Prostate gland (tissue), 2 donors: Measurements from ENCODE around the gene GBX2.

Experiments
- CTCF ChIP-seq, 4 experiments: fragments of 200-600 bp in 2 of 4; fragments of 450-650 bp in 2 of 4; sonication (generic) in 2 of 4; IDR thresholded peaks; 1 replicate in 3 of 4; 2 replicates in 1 of 4; pipeline ENCODE4 v1.5.1; 2016 to 2019; ENCODE audit warnings: antibody characterized with exemption in 4 of 4, mild to moderate bottlenecking in 2 of 4, moderate library complexity in 2 of 4
- POLR2A ChIP-seq: fragments of 450-650 bp; IDR thresholded peaks from one replicate; pipeline ENCODE4 v1.6.1; 2016; ENCODE audit warnings: antibody characterized with exemption, mild to moderate bottlenecking
- POLR2AphosphoS5 ChIP-seq: sonication (generic); formaldehyde crosslinking; IDR thresholded peaks from one replicate; pipeline ENCODE4 v1.6.1; 2017; ENCODE audit warnings: antibody characterized with exemption

GRCh38 chr2:236171181-236171679, 3.0 kb upstream of the GBX2 start:
- no peak for TF ChIP-seq CTCF (IDR thresholded peaks at IDR 0.05)
- TF ChIP-seq POLR2AphosphoS5: no peak
- no peak for TF ChIP-seq POLR2A
